Stimulated activated CD8-positive, alpha-beta memory T cell treated with anti-CD3 and anti-CD28 coated beads, Interleukin-2, amount 100 ng/mL, for 48 hours (primary cell): ENCODE measurements around the gene BCAS2.

Experiments
- DNase-seq, 2 donors: peaks; one replicate each; pipeline ENCODE4 v3.0.0-alpha.2; 2020; ENCODE audit warnings: low read depth in 2 of 2

The BCAS2 gene

GRCh38 chr1:114558544-114558943 lies 22.9 kb downstream of the BCAS2 start:
- no peak for DNase-seq

GRCh38 chr1:114554577-114554976 lies 26.8 kb downstream of the BCAS2 start:
- DNase-seq = no peak

DNA sequence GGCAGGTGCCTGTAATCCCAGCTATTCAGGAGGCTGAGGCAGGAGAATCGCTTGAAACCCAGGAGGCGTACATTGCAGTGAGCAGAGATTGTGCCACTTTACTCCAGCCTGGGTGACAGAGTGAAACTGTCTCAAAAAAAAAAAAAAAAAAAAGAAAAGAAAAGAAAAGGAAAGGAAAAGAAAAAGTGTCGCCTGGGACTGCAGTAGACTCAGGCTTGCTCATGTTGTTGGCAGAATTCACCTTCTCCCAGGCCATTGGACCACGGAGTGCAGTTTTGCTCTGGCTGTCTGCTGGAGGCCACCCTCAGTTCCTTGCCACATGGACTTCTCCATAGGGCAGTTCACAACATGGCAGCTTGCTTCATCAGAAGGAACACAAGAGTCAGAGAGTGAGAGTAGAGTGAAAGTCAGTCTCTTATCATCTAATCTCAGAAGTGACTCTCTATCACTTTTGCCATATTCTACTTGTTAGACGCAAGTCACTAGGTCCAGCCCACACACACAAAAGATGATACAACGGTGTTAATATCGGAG lies 29.2 kb downstream of the BCAS2 start:
- no peak for DNase-seq

GRCh38 chr1:114551400-114551799 lies 30.0 kb downstream of the BCAS2 start:
- DNase-seq = no peak

GRCh38 chr1:114550336-114550735 lies 31.1 kb downstream of the BCAS2 start:
- DNase-seq = no peak

DNA sequence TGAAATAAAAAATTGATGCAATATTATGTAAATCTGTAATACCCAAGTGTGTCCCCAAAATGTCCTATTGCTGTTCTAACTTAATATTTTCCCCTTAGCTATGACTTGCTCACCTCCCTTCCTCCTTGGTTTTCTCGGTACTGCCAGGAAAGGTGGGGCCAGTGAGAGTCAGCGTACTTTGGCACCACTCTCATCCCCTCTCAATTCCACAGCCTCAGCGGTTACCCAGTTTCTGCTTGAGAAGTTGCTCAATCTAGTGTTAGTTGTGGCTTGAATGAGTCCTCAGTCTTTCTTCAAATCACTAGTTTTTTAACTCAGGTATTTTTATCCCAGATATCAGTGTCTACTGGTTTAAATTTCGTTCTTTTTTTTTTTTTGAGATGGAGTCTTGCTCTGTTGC lies 32.3 kb downstream of the BCAS2 start:
- no peak for DNase-seq

DNA sequence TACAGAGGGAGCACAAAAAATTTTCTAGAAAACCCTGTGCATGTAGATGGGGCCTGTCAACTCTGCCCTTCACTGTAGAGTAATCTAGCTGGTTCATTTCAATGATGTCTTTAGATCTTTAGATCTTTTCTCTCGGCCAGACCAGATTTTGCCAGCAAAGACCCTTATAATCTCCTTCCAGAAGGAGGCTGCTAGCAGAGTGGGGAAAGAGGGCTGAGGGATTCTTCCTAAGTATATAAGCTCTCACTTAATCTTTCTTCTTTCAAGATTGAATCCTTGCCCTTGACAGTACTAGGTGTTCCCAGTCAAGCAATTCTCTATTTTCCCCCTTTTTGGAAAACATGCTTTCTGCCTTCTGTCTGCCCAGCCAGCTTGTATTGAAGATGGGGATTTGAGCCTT lies 34.3 kb downstream of the BCAS2 start:
- DNase-seq = no peak

- no peak for DNase-seq
These were observed 35.6 kb downstream of the BCAS2 start for GRCh38 chr1:114545796-114546195.

GRCh38 chr1:114545315-114545714 lies 36.1 kb downstream of the BCAS2 start:
- DNase-seq = no peak

DNA sequence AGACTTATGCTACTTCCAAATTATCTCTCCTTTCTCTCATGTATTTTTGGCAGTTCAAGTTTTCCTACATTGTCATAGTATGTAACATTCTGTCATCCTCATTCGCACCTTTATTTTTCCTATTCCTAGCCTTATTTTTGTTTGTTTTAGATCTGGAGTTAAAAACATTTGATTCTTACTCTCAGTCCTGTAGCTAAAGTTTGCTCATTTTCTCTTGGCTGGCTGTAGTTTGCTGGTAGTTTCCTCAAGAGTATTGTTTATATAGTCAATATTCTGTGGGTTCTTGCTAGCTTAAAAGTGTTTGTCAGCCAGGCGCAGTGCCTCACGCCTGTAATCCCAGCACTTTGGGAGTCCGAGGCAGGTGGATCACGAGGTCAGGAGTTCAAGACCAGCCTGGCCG lies 40.6 kb downstream of the BCAS2 start:
- no peak for DNase-seq

DNA sequence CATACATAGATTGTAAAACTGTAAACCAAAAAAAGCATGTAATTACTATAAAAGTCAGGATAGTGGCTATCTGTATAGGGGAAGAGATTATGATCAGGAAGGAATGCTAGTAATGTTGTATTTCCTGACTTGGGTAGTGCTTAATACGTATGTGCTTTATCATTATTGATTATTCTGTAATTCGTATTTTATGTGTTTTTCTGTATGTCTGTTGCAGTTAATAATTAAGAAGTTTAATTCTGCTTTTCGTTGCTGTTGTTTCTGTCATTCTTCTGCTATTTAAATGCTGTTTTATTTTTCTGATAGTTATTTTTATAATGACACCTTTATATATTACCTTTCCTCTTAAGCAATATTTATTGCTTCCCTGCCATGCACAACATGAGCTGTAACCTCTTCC lies 41.1 kb downstream of the BCAS2 start:
- no peak for DNase-seq

DNA sequence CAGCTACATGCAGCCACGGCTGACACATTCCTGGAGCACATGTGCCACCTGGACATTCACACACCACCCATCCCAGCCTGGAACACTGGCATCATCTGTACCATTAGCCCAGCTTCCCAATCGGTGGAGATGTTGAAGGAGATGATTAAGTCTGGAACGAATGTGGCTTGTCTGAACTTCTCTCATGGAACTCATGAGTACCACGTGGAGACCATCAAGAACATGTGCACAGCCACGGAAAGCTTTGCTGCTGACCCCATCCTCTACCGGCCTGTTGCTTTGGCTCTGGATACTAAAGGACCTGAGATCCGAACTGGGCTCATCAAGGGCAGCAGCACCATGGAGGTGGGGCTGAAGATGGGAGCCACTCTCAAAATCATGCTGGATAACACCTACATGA lies 45.4 kb downstream of the BCAS2 start:
- no peak for DNase-seq

- no peak for DNase-seq
These were observed 46.0 kb downstream of the BCAS2 start for GRCh38 chr1:114535401-114535800.

DNA sequence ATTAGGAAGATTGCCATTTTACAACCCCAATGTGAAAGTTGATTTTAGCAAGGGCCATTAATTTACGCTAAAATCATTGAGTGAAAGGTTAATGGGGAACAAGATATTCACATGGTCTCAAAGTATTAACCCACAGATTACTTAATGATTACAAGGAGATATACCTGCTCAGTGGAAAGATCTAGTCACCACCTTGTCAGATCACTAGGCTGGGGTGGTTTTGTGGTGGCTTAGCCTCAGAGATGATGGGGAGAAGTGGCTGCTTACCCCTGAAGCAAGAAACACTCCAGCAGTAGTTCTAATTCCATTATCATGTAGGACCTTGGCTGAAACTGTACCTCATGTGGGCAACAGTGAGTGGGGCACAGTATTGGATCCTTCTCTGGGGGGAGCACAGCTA lies 50.3 kb downstream of the BCAS2 start:
- no peak for DNase-seq

DNA sequence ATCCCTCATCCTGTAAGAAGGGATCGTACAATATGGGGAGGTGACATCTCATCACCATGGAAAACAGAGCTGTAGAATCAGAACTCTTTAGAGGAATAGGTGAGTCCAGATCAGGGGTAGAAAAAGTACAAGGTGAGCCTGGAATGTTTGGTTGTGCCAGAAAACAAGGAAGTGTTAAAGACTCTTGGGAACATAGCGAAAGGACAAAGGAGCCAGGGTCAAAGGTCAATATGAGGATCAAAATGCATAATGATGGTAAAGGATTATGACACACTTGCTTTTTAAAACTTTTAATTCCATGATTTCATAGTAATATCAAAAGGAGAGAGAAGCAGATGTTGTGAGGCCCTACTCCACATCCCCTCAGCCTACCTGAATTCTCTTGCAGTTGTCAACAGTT lies 51.2 kb downstream of the BCAS2 start:
- no peak for DNase-seq

DNA sequence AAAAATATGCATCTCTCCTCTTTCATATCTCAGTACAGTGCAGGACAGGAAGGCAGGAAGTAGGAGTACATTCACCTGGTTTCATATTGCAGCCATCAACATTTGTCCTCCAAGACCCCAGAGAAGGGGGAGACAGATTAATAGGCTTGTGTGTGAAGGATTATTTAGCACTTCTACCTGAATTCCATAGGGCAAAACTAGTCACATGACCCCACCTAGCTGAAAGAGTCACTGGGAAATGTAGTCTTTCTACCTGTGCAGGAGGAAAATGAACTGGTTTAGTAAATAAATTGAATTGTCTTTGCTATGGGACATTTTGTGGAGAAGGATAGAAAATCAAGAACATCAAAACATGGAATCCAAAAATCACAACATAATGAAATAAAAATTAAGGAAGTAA lies 56.5 kb downstream of the BCAS2 start:
- DNase-seq = no peak

GRCh38 chr1:114522264-114522575 lies 59.2 kb downstream of the BCAS2 start:
- DNase-seq = no peak

GRCh38 chr1:114521396-114522263 lies 59.8 kb downstream of the BCAS2 start:
- DNase-seq = no peak
